Prostate gland (tissue), 2 donors: Measurements from ENCODE around the gene TRPM7. TPM values are rescaled to one million over a fixed set of nuclear protein-coding genes. Genes with fewer than 3 reads are reported as not detected.

Source experiments
- DNase-seq: peaks from one replicate; pipeline ENCODE4 v3.0.0-alpha.2; 2019; ENCODE audit warnings: low spot score
- H3K27ac ChIP-seq, 2 donors: fragments of 200-600 bp; sonication (generic); 2 replicates each; pipeline ENCODE4 v1.5.1; 2017 to 2019
- H3K27me3 ChIP-seq: fragments of 200-600 bp; sonication (generic); replicated peaks from 2 replicates; pipeline ENCODE4 v1.5.1; 2019; ENCODE audit not compliant: insufficient read depth
- H3K36me3 ChIP-seq, 2 donors: fragments of 200-600 bp; sonication (generic); 1 replicate in 1 of 2; 2 replicates in 1 of 2; pipeline versions ENCODE4 v1.5.1 to v1.8.1; 2017 to 2019
- H3K4me1 ChIP-seq: fragments of 200-600 bp; sonication (generic); replicated peaks from 2 replicates; pipeline ENCODE4 v1.5.1; 2019
- H3K4me3 ChIP-seq, 2 donors: fragments of 200-600 bp; sonication (generic); 2 replicates each; pipeline ENCODE4 v1.5.1; 2017 to 2019
- H3K9me3 ChIP-seq: fragments of 200-600 bp; sonication (generic); 2 replicates; pipeline ENCODE4 v1.5.1; 2017
- CTCF ChIP-seq, 4 experiments: fragments of 200-600 bp in 2 of 4; fragments of 450-650 bp in 2 of 4; sonication (generic) in 2 of 4; IDR thresholded peaks; 1 replicate in 3 of 4; 2 replicates in 1 of 4; pipeline ENCODE4 v1.5.1; 2016 to 2019; ENCODE audit warnings: antibody characterized with exemption in 4 of 4, mild to moderate bottlenecking in 2 of 4, moderate library complexity in 2 of 4
- POLR2A ChIP-seq: fragments of 450-650 bp; IDR thresholded peaks from one replicate; pipeline ENCODE4 v1.6.1; 2016; ENCODE audit warnings: antibody characterized with exemption, mild to moderate bottlenecking
- POLR2AphosphoS5 ChIP-seq: sonication (generic); formaldehyde crosslinking; IDR thresholded peaks from one replicate; pipeline ENCODE4 v1.6.1; 2017; ENCODE audit warnings: antibody characterized with exemption
- WGBS: methylation state at CpG from one replicate; pipeline ENCODE4 v1.1.5; 2018; 5-methylcytosine and 5-hydroxymethylcytosine counted together
- intact Hi-C: fragments of 100-400 bp; cut with DNase I; formaldehyde crosslinking; loops from one replicate; pipeline ENCODE4 v1.14.2; 2022
- total RNA-seq, 2 donors: library from RNA; depleted of rRNA; stranded (reverse); fragments of >200 nt; gene quantifications; one replicate each; pipeline ENCODE4 v1.1.0, GENCODE V29; 2016

The TRPM7 gene
- total RNA-seq, 2 donors from 2014 or later, result 27.0 to 32.5 TPM

GRCh38 chr15:50665938-50666337, 20.7 kb downstream of the TRPM7 start:
- Histone ChIP-seq H3K9me3 (no peaks in the 10 kb centered on the region), H3K27me3 (no peaks in the 10 kb centered on the region), H3K4me1 (no peaks in the 10 kb centered on the region), H3K4me3 (no peak overlapping the region), H3K27ac (no peak overlapping the region), H3K36me3 (no peaks in the 10 kb centered on the region)
- no peak for DNase-seq
- intact Hi-C loops, result no loop called here
- no peak for TF ChIP-seq POLR2A
- TF ChIP-seq POLR2AphosphoS5, result no peak
- 89% methylated on average over 5 of the region's 5 CpGs for WGBS

GRCh38 chr15:50655555-50655954, 31.0 kb downstream of the TRPM7 start:
- no peak for DNase-seq
- H3K36me3 ChIP-seq, result no peaks in the 10 kb centered on the region
- H3K27me3 ChIP-seq, result no peaks in the 10 kb centered on the region
- no peaks in the 10 kb centered on the region for H3K4me1 ChIP-seq
- intact Hi-C loops, result loop anchor here (10.0 kb wide), 1 partner anchor 59 kb away; no protein-coding TSS in a partner anchor
- H3K4me3 ChIP-seq, result no peak overlapping the region
- TF ChIP-seq CTCF (IDR thresholded peaks at IDR 0.05) (no peak), POLR2AphosphoS5 (no peak), POLR2A (no peak)
- 87% methylated on average over 4 of the region's 4 CpGs for WGBS
- H3K27ac ChIP-seq, result no peak overlapping the region
- H3K9me3 ChIP-seq, result no peaks in the 10 kb centered on the region

- Histone ChIP-seq H3K27ac (no peak overlapping the region), H3K4me3 (no peak overlapping the region), H3K36me3 (peaks cover 0 to 2% of the 10 kb centered on the region in 2 donors), H3K9me3 (no peaks in the 10 kb centered on the region), H3K27me3 (no peaks in the 10 kb centered on the region), H3K4me1 (no peaks in the 10 kb centered on the region)
- TF ChIP-seq CTCF (IDR thresholded peaks at IDR 0.05) (no peak), POLR2A (no peak), POLR2AphosphoS5 (no peak)
- no peak for DNase-seq
- WGBS, result 87% methylated on average over 6 of the region's 6 CpGs
- intact Hi-C loops, result loop anchor here (10.0 kb wide), 1 partner anchor 62 kb away; no protein-coding TSS in a partner anchor
Measured at GRCh38 chr15:50653156-50653743, 33.3 kb downstream of the TRPM7 start.

- WGBS, result 79% methylated on average over 3 of the region's 3 CpGs
- Histone ChIP-seq H3K4me3 (no peak overlapping the region), H3K9me3 (no peaks in the 10 kb centered on the region), H3K27me3 (no peaks in the 10 kb centered on the region), H3K36me3 (peaks cover 0 to 2% of the 10 kb centered on the region in 2 donors), H3K4me1 (no peaks in the 10 kb centered on the region), H3K27ac (no peak overlapping the region)
- DNase-seq, result no peak
- TF ChIP-seq CTCF (IDR thresholded peaks at IDR 0.05) (no peak), POLR2A (no peak), POLR2AphosphoS5 (no peak)
- intact Hi-C loops, result loop anchor here (10.0 kb wide), 1 partner anchor 62 kb away; no protein-coding TSS in a partner anchor
Measured at GRCh38 chr15:50652671-50653070, 33.9 kb downstream of the TRPM7 start.

GRCh38 chr15:50641318-50641717, 45.3 kb downstream of the TRPM7 start:
- intact Hi-C loops, result no loop called here
- no peaks in the 10 kb centered on the region for H3K4me1 ChIP-seq
- H3K4me3 ChIP-seq, result no peak overlapping the region
- no peaks in the 10 kb centered on the region for H3K9me3 ChIP-seq
- no peak overlapping the region for H3K27ac ChIP-seq
- DNase-seq, result no peak
- H3K27me3 ChIP-seq, result no peaks in the 10 kb centered on the region
- WGBS, result 90% methylated on average over 2 of the region's 2 CpGs
- no peaks in the 10 kb centered on the region for H3K36me3 ChIP-seq
- TF ChIP-seq CTCF (IDR thresholded peaks at IDR 0.05) (no peak), POLR2AphosphoS5 (no peak), POLR2A (no peak)
